ENCODE results near the gene MCF2L2.

DNA sequence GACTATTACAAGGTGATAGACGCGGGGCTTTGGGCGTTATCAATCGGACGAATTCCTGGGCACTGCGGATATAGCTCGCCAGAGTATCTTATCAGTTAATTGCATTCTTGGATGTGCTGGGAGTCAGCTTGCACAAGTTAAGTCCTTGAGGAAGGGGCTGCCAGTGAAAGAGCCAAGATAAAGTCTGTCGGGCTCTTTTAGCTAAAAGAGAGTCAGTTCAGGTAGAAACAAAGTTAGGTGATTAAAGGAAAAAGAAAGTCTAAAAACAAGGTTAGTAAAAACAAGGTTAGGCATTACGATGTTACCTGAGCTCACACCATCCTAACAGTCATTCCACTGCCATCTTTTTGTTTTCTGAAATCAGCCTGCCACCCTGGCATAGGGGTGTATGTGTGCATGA, 6.1 kb upstream of the MCF2L2 start:
- TF ChIP-seq, protein P1, sequence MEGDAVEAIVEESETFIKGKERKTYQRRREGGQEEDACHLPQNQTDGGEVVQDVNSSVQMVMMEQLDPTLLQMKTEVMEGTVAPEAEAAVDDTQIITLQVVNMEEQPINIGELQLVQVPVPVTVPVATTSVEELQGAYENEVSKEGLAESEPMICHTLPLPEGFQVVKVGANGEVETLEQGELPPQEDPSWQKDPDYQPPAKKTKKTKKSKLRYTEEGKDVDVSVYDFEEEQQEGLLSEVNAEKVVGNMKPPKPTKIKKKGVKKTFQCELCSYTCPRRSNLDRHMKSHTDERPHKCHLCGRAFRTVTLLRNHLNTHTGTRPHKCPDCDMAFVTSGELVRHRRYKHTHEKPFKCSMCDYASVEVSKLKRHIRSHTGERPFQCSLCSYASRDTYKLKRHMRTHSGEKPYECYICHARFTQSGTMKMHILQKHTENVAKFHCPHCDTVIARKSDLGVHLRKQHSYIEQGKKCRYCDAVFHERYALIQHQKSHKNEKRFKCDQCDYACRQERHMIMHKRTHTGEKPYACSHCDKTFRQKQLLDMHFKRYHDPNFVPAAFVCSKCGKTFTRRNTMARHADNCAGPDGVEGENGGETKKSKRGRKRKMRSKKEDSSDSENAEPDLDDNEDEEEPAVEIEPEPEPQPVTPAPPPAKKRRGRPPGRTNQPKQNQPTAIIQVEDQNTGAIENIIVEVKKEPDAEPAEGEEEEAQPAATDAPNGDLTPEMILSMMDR (IDR thresholded peaks at IDR 0.05; ENCODE audit: extremely low read depth in 1 of 2, insufficient read depth in 1 of 2, low read depth in 1 of 2, low read length in 2 of 2) = no peak
- no peak for TF ChIP-seq FOS (IDR thresholded peaks at IDR 0.05; ENCODE audit: borderline replicate concordance, insufficient read depth, low read length)
- TF ChIP-seq EZH2 (IDR thresholded peaks at IDR 0.05; ENCODE audit: borderline replicate concordance, low read depth, low read length, severe bottlenecking) = no peak
- TF ChIP-seq JUN (IDR thresholded peaks at IDR 0.05; ENCODE audit: borderline replicate concordance, insufficient read depth, insufficient read length, low read depth) = no peak
- TF ChIP-seq POLR2A (IDR thresholded peaks at IDR 0.05; ENCODE audit: low read depth, low read length) = no peak
- no peak for TF ChIP-seq POLR2AphosphoS5 (IDR thresholded peaks at IDR 0.05; ENCODE audit: insufficient read depth, low read depth, low read length)
- TF ChIP-seq, protein P2, sequence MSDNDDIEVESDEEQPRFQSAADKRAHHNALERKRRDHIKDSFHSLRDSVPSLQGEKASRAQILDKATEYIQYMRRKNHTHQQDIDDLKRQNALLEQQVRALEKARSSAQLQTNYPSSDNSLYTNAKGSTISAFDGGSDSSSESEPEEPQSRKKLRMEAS (IDR thresholded peaks at IDR 0.05; ENCODE audit: insufficient read depth, insufficient read length) = no peak
- TF ChIP-seq GATA2 (IDR thresholded peaks at IDR 0.05; ENCODE audit: insufficient read depth, insufficient read length, low read depth, low read length) = no peak
